GM18526 (cell line): ENCODE results near the gene CHST11.

Experiments used
- POLR2A ChIP-seq: IDR thresholded peaks from 3 replicates; pipeline ENCODE4 v1.6.1; 2011; ENCODE audit not compliant: insufficient read length; ENCODE audit errors: extremely low read depth

The CHST11 gene

DNA sequence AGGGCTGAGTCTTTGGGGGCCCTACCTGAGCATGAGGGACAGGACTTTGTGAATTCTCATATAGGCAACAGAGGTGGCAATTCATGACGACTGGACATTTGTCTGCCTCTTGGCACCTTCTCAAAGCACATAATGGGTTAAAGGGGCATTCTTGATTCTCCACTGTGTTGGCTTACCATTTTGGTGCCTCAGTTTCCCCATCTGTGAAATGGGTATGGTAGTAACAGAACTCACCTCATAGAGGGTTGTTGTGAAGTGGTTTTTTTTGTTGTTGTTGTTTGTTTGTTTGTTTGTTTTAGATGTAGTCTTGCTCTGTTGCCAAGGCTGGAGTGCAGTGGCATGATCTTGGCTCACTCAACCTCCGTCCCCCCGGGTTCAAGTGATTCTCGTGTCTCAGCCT is 106.0 kb downstream of the CHST11 start:
- TF ChIP-seq POLR2A, result no peak

DNA sequence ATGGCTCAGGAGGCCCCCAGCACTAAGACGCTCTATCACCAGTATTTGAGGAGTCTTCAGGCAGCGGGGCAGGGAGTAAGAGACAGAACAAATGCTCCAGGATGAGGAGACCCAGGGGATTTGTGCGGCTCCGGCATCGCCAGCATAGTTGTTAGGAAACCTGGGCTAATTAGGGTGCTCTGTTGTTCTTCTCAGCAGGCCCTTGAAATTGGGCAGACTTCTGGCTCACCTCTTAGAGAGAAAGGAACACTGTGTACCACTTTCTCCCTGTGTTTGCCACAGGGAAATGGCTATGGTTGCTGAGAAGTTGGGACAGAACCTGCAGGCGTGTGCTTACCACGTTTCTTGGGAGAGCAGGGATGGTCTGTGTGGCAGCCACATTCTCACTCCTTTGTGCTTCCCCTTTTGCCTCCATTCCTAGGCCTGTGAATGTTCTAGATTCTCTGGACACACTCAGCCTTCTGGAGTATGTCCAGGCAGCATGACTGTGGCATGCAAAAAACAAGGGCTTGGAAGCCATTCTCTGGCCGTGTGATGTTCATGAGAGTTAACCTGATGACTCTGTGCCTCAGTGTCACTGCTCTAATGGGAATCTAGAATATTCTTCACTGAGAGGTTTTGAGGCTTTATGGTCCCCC is 109.0 kb downstream of the CHST11 start:
- TF ChIP-seq POLR2A, result no peak

DNA sequence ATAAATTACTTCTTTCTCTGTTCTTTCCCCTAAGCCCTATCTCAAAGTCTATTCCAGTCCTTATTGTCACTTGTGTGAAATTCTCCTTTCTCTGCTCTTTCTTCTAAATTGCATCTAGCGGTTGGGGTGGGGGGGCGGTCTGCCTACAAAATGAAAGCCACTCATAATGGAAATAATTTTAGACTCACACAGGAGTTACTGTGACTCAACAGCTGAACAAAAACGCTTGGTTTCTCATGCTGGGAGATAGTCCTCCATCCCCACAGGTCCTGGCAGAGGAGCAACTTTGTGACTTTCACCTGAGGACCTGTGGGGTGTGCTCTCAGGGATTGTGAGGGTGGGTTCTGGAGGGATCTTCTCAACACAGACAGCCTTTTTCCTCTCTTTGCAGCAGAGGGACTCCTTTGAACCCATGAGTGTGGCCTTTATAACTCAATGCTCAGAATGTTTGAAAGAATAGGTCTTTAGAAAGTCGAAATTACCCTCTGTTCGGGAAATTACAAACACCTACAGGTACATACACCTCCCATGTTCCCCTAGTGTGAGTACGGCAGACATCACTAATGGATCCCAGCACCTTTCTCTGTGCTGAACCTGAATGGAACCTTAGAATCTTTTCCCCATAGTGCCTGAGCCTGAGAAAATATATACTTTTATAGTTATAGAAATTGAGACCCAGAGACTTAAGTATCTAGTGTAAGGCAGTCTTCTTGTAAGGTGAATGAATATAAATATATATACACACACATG is 109.7 kb downstream of the CHST11 start:
- TF ChIP-seq POLR2A, result no peak

DNA sequence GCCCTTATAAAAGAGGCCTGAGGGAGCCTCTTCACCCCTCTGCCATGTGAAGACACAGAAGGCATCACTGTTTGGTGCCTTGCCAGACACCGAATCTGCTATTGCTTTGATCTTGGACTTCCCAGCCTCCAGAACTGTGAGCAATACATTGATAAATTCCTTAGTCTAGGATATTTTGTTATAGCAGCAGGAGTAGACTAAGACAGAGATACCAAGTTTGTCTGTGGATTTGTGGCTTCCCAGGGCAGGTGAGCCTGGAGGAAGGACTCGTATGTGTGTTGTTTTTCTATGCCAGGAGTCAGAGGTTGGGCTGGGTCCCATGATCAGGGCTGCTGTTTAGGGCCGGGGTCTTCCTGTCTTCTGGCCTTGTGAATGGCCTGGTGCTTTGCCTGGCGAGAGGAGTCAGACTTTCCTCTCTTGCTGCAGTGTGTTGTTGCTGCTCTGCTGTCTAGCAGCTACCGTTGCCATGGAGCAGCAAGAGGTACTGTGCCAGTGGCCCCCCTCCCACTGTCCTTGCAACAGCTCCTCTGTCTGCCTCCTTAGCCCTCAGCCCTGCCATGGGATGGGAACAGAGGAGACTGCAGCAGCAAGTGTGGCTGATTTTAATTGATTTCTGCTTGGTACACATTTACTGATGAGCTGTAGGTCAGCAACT is 111.2 kb downstream of the CHST11 start:
- TF ChIP-seq POLR2A, result no peak

DNA sequence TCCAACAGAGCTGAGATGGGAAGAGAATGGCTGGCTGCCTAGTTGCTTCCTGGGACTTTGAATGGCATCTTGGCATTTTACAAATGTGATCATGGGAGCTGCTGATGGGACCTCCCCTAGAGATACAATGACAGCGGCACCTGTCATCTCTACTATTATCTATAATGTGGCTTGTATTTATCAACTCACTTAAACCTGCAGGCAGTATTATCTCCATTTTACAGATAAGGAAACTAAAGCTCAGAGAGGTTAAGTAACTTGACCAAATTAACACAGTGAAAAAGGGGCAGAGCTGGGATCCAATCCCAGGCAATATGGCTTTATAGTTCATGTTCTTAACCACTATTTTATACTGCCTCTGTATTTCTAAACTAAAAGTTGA is 111.7 kb downstream of the CHST11 start:
- TF ChIP-seq POLR2A, result no peak

DNA sequence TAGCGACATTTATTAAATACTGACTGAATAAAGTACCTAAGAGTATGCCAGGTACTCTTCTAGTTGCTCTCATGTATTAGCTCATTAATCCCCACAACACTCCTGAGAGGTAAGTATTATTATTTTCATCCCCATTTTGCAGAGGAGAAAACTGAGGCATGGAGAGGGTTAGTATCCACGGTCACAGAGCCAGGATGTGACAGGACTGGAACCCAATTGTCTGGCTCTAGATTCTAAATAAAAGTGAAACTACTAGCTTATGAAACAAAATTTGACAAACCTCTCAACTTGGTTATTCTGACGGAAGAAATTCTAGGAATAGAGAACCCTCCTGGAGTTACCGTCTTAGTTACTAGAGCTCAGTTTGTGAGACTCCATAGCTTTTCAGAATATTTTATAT is 112.2 kb downstream of the CHST11 start:
- TF ChIP-seq POLR2A, result no peak

DNA sequence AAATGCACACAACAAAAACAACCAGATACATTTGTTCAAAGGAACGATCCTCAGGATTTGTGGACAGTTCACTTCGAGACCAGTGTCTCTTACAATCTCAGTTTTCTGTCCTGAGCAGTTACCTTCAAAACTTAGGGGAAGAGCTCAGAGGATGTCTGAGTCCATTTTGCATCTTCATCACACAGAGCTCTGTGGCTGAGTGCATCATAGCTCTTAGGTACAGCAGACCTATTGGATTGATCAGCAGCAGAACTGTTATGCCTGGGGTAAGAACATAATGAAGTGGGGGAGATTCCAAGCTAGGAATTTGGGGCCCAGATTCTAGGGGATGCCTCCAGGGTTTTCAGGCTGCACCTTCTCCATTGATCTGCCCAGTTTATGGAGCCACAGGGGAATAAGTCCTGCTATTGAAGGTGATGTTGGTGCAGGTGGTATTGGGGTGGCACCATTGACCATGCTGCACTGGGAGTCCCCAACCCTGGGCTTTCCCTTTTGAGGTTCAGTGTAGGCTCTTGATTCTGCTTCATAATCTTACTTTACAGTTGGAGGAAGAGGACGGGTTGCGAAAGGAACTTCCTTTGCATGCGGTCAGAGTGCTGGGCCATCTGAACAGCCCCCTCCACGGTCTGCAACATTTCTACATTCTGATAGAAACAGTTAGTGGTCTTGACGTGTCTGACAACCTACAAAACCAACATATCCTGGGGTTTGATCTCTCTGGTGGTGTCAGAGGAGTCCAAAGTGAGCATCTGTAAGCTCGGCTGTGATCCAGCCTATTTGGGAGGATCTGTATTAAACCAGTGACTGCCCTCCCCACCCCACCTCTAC is 112.8 kb downstream of the CHST11 start:
- TF ChIP-seq POLR2A, result no peak

DNA sequence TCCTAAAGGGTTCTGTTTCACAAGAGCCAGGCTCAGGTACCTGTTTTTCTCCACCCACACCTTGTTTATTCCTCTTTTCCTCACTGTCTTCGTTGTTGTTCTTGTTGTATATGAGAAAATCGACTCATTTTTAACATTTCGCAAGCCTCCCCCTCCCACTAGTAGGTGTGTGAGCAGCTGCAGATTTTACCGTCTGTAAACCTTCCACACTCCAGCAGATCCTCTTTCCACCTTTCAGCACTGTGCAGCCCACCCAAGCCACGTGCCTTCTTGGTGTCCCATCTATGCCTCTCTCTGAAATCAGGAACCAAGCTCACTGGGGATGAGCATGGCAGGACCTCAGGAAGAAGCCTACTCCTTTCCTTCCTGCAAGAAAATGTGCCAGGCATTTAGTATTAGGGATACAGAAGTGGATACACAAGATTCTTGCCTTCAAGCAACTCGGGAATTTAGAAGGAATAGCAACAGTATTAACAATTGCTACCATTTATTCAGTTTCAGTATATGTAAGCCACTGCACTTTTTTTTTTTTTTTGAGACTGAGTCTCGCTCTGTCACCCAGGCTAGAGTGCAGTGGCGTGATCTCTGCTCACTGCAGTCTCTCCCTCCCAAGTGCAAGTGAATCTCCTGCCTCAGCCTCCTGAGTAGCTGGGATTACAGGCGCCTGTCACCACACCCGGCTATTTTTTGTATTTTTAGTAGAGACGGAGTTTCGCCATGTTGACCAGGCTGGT is 113.6 kb downstream of the CHST11 start:
- no peak for TF ChIP-seq POLR2A

DNA sequence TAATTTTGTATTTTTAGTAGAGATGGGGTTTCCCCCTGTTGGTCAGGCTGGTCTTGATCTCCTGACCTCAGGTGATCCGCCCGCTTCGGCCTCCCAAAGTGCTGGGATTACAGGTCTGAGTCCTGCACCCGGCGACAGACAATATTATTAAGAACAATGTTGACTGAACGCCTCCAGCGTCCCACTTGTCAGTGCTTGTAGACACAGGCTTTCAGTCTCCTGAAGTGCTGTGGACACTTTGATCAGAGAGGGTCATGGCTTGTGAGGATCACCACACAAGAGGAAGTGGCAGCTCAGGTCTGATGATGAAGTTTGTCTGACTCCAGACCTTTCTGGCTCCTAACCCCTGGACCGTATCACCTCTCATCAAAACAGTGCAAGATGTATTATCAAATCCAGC is 114.6 kb downstream of the CHST11 start:
- TF ChIP-seq POLR2A, result no peak

DNA sequence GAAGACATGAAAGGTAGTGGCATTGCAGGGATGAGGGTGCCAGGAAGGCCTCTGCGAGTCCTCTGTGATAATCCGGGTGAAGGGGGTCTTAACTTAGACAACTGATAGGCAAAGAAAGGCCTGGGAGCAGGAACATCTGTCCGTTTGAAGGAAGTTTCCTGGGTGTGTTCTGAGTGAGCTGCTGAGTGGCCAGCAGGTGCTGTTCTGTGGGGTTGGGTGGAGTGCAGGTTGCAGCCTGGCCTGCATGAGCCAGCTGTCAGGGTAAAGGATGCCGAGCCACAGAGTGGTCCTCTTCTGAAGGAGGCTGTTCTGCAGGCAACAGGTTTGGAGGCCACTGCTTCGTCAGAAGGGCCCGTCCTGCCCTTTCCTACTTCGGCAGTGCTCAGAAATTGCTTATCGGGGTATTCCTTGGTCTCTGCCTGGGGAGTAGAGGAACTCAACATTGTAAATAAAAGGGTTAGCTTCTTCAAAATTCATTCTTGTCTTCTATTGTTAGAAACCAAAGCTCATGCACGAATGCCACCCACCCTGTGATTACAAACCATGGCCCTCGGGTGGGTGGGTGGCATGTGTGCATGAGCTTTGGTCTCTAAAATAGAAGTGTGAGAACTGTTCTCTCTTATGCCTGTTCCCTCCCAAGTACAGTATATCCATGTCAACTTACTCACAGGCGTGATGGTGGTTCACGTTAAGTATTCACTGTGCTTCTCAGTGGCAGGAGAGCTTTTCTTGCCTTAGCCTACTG is 118.9 kb downstream of the CHST11 start:
- no peak for TF ChIP-seq POLR2A

DNA sequence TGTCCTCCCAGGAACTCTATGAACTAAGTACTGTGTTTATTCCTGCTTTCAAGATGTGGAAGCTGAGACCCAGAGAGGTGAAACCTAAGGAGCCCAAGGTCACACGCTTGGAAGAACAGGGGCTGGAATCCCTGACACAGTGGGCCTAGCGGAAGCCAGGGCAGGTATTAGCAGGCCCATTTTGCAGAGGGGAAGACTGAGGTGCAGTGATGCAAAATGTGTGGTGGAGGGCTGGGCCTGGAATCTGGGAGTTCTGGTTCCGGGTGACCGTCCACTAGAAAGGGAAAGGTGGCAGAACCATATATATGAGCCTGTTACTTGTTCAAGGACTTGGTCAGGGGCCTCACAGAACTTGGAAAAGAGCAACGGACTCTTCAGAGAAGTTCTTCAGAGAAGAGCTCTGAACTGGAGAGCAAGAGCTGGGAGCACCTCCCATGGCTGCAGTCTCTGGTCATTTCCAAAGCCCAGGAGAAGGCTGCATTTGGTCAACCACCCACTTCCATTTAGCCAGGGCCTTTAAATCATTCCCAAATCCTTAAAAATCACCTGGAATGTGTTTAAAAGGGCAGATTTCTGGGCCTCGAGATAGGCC is 119.5 kb downstream of the CHST11 start:
- no peak for TF ChIP-seq POLR2A

DNA sequence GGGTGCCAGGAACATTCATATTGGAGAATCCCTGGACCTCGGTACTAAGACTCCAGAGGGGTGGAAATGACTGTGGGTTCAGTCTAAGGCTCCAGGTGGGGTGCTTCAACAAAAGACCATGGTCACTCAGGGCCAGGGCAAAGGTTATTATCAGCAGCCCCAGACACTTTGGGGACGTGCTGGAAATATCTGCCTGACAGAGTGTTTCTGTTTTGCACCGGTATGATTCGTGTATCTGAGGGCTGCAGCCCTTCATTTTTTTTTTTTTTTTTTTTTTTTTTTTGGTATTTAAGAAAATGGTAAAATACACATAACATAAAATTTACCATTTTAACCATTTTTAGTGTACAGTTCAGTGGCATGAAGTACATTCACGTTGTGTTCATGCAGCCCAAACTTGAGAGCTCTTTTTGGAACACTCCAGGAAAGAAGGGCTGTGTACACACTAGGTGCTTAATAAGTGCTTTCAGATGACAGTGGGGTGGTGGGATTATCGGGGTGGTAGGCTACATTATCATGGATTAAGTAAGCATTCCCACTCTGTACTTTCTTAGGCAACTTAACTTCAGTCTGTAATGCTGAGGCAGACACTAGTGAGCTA is 120.3 kb downstream of the CHST11 start:
- TF ChIP-seq POLR2A, result no peak

DNA sequence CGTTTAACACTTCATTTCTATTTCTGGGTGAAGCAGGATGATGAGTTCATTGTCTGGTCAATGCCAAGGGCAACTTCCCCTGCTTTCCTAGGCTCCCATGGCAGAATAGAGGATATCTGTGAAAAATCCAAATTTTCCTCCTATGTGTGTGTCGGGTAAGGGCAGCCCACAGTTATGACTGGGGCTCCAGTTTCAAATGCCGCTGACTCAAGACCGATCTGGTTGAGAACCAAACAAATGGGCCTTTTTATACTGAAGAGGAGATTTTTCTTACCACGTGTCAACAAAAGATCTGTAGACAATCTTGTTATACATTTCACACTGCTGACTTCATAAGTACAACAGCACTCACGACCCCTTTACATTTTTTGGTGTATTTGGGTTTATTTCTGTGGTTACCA is 120.8 kb downstream of the CHST11 start:
- TF ChIP-seq POLR2A, result no peak
